Body of pancreas (tissue), 4 donors: Measurements from ENCODE around the gene TTLL5. TPM values are rescaled to one million over a fixed set of nuclear protein-coding genes. Genes with fewer than 3 reads are reported as not detected.

ENCODE experiments used
- ATAC-seq: fragments of 150-250 bp; one replicate; pipeline ENCODE4 v1.9.1; 2016
- DNase-seq, 4 donors: peaks; one replicate each; pipeline ENCODE4 v3.0.0-alpha.2; 2019
- H3K27ac ChIP-seq, 4 donors: fragments of 200-600 bp; sonication (generic); 1 replicate in 3 of 4; 2 replicates in 1 of 4; pipeline versions ENCODE4 v1.5.1 to v1.6.1; 2016 to 2019; ENCODE audit warnings: mild to moderate bottlenecking in 1 of 4, mixed read lengths in 1 of 4, moderate library complexity in 1 of 4
- H3K27me3 ChIP-seq, 2 donors: fragments of 200-600 bp; sonication (generic); one replicate each; pipeline ENCODE4 v1.6.0; 2016; ENCODE audit warnings: mild to moderate bottlenecking in 1 of 2
- H3K36me3 ChIP-seq, 2 donors: fragments of 200-600 bp; sonication (generic); replicated peaks in 1 of 2; 2 replicates each; pipeline ENCODE4 v1.5.1; 2016; ENCODE audit warnings: low read depth in 2 of 2; ENCODE audit not compliant: insufficient read depth in 1 of 2
- H3K4me1 ChIP-seq: fragments of 200-600 bp; sonication (generic); one replicate; pipeline ENCODE4 v1.6.0; 2016
- H3K4me3 ChIP-seq, 2 donors: fragments of 200-600 bp; sonication (generic); 1 replicate in 1 of 2; 2 replicates in 1 of 2; pipeline ENCODE4 v1.5.1; 2016 to 2019
- H3K9me3 ChIP-seq, 3 donors: fragments of 200-600 bp; sonication (generic); 1 replicate in 2 of 3; 2 replicates in 1 of 3; pipeline ENCODE4 v1.5.1; 2016
- POLR2A ChIP-seq, 3 donors: fragments of 450-650 bp; IDR thresholded peaks; one replicate each; pipeline ENCODE4 v1.6.1; 2016; ENCODE audit warnings: antibody characterized with exemption in 3 of 3, mild to moderate bottlenecking in 2 of 3
- WGBS, 2 donors: methylation state at CpG; one replicate each; pipeline ENCODE4 v1.1.5; 2017; 5-methylcytosine and 5-hydroxymethylcytosine counted together
- intact Hi-C: fragments of 100-400 bp; cut with DNase I; formaldehyde crosslinking; loops from one replicate; pipeline ENCODE4 v1.15.1; 2023
- total RNA-seq, 2 donors: library from RNA; depleted of rRNA; stranded (reverse); fragments of >200 nt; gene quantifications; one replicate each; pipeline ENCODE4 v1.1.0, GENCODE V29; 2016
- TF ChIP-seq, protein P1 (sequence below), 7 experiments: fragments of 450-650 bp in 4 of 7; fragments of 200-600 bp in 3 of 7; sonication (generic) in 3 of 7; IDR thresholded peaks; one replicate each; pipeline ENCODE4 v1.5.1; 2016 to 2019; ENCODE audit warnings: antibody characterized with exemption in 7 of 7

Gene TTLL5
- total RNA-seq, 2 donors from 2014 or later: 21.0 to 21.8 TPM

DNA sequence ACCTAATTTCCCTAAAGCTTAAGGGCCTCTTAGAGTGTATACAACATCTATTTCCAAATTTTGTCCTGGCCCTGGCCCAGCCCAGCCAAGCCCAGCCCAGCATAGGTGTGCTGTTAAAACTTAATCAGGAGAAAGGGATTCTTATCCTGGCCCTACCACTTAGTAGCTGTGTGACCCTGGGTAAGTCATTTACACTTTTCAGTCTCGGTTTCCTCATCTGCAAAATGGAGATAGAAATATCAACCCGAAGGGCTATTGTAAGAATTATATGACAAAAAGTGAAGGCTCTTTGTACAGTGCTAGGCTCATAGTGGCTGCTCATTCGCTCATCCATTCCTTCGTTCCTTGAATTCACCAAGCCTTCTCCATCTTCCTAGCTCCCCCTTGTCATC lies 812 bp upstream of the TTLL5 start:
- Histone ChIP-seq H3K27me3 (no peaks in the 10 kb centered on the region), H3K4me1 (peaks cover 23% of the 10 kb centered on the region), H3K36me3 (no peaks in the 10 kb centered on the region), H3K27ac (peak overlapping the region; percentile 57 to 92 (median 81)), H3K4me3 (peak overlapping the region; percentile 37 to 54), H3K9me3 (no peaks in the 10 kb centered on the region)
- intact Hi-C loops: no loop called here
- no peak for DNase-seq
- WGBS, 2 donors: 11 to 15% methylated on average over 4 of the region's 4 CpGs
- TF ChIP-seq, protein P1, sequence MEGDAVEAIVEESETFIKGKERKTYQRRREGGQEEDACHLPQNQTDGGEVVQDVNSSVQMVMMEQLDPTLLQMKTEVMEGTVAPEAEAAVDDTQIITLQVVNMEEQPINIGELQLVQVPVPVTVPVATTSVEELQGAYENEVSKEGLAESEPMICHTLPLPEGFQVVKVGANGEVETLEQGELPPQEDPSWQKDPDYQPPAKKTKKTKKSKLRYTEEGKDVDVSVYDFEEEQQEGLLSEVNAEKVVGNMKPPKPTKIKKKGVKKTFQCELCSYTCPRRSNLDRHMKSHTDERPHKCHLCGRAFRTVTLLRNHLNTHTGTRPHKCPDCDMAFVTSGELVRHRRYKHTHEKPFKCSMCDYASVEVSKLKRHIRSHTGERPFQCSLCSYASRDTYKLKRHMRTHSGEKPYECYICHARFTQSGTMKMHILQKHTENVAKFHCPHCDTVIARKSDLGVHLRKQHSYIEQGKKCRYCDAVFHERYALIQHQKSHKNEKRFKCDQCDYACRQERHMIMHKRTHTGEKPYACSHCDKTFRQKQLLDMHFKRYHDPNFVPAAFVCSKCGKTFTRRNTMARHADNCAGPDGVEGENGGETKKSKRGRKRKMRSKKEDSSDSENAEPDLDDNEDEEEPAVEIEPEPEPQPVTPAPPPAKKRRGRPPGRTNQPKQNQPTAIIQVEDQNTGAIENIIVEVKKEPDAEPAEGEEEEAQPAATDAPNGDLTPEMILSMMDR (IDR thresholded peaks at IDR 0.05): no peak
- no peak for TF ChIP-seq POLR2A (IDR thresholded peaks at IDR 0.05)
- ATAC-seq: no peak

DNA sequence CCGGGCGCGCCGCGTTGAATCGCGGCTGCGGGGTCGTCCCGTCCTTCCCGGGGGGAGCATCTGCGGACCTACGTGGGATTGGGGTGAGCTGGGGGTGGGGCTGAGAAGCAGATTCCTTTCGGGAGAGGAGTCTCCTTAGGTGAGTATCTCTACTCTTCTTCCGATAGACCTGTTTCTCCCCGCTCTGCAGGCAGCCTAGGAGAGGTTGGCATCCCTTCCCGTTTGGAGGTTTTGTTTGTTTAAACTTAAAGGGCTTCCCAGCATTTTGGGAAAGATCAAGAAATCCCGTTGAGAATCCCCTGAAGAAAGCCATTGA lies 411 bp downstream of the TTLL5 start:
- Histone ChIP-seq H3K36me3 (no peaks in the 10 kb centered on the region), H3K4me3 (peak overlapping the region; percentile 83 to 88), H3K27me3 (no peaks in the 10 kb centered on the region), H3K27ac (peak overlapping the region; percentile 74 to 92 (median 82)), H3K9me3 (no peaks in the 10 kb centered on the region), H3K4me1 (peaks cover 23% of the 10 kb centered on the region)
- intact Hi-C loops: no loop called here
- TF ChIP-seq, protein P1 (IDR thresholded peaks at IDR 0.05): no peak
- peak in 1 of 3 donors; percentile 2 for TF ChIP-seq POLR2A (IDR thresholded peaks at IDR 0.05)
- no peak for DNase-seq
- ATAC-seq: peak; percentile 1
- 0% methylated on average over 8 to 18 of the region's 18 CpGs for WGBS, 2 donors

DNA sequence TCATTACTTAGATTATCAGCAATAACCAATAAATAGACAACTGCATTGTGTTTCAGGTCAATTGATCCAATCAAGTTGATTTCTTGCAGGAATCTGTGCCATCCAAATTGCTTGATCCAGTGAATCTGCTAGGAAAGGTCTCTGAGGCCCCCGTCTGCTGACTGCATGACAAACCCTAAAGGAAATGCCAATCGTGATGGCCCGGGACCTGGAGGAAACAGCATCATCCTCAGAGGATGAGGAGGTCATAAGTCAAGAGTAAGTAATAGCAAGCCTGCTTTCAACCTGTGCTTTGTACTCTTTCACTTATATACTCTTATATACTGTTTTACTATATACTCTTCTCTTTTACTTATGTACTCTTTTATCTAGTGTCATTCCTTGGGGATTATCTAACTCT lies 1.9 kb downstream of the TTLL5 start:
- Histone ChIP-seq H3K9me3 (no peaks in the 10 kb centered on the region), H3K27me3 (no peaks in the 10 kb centered on the region), H3K27ac (no peak overlapping the region), H3K4me3 (no peak overlapping the region), H3K4me1 (peaks cover 23% of the 10 kb centered on the region), H3K36me3 (no peaks in the 10 kb centered on the region)
- DNase-seq (no peak), ATAC-seq (no peak)
- TF ChIP-seq POLR2A (IDR thresholded peaks at IDR 0.05): no peak
- TF ChIP-seq, protein P1 (IDR thresholded peaks at IDR 0.05): no peak
- intact Hi-C loops: no loop called here
- WGBS, 2 donors: 64 to 72% methylated on average over 3 of the region's 3 CpGs

DNA sequence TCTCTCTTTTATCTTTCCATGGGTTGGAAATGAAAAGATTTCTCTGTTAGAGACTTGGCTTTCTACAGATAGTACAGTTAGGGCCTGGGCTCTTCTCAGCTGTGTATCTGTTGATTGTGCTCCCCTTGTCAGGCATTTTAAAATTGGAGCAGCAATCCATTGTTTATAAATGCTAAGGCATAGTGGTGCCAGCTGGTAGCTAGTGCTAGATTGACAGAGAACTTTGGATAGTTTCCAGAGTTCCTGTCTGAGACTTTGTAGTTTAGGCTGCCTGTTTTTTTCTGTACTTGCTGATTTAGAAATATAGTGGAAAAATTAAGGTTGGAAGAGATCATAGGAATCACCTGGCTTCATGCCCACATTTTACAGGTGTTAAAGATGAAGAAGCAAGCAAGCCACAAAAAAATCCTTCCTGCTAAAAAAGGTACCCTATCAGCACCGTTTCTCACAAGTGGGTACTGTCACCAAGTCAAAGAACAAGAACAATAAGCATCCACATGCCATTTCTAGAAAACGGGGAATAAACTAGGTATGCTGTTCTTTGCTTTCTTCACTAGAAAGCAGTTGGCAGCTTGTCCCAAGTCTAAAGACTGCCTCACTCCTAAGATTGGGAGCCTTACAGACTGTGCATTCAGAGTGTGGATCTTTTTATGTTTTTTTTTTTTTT lies 6.2 kb downstream of the TTLL5 start:
- Histone ChIP-seq H3K4me1 (peaks cover 3% of the 10 kb centered on the region), H3K27me3 (no peaks in the 10 kb centered on the region), H3K27ac (no peak overlapping the region), H3K36me3 (peaks cover 0 to 2% of the 10 kb centered on the region in 2 donors), H3K9me3 (no peaks in the 10 kb centered on the region), H3K4me3 (no peak overlapping the region)
- WGBS, 2 donors: 84 to 90% methylated on average over 2 of the region's 2 CpGs
- TF ChIP-seq POLR2A (IDR thresholded peaks at IDR 0.05): no peak
- TF ChIP-seq, protein P1 (IDR thresholded peaks at IDR 0.05): no peak
- no peak for DNase-seq
- ATAC-seq: no peak
- intact Hi-C loops: no loop called here

DNA sequence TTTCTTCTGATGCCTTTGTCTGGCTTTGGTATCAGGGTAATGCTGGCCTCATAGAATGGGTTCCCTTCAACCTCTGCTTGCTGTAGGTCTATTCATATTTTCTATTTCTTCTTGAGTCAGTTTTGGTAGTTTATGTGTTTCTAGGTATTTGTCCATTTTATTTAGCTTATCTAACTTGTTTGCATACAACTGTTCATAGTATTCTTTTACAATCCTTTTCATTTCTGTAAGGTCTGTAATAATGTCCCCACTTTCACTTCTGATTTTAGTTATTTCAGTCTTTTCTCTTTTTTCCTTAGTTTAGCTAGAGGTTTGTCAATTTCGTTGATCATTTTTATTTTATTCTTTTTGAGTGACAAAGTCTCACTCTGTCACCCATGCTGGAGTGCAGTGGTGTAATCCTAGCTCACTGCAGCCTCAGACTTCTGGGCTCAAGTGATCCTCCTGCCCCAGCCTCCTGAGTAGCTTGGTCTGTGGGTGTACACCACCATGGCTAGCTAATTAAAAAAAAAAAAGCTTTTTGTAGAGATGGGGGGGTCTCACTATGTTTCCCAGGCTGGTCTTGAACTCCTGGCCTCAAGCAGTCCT lies 11.7 kb downstream of the TTLL5 start:
- DNase-seq (no peak), ATAC-seq (no peak)
- H3K4me3 ChIP-seq: no peak overlapping the region
- TF ChIP-seq, protein P1 (IDR thresholded peaks at IDR 0.05): no peak
- no peak for TF ChIP-seq POLR2A (IDR thresholded peaks at IDR 0.05)
- no peaks in the 10 kb centered on the region for H3K27me3 ChIP-seq
- no peak overlapping the region for H3K27ac ChIP-seq
- H3K4me1 ChIP-seq: no peaks in the 10 kb centered on the region
- H3K9me3 ChIP-seq: no peaks in the 10 kb centered on the region
- 93% methylated on average over 1 of the region's 1 CpG for WGBS, 2 donors
- intact Hi-C loops: no loop called here
- H3K36me3 ChIP-seq: peaks cover 0 to 2% of the 10 kb centered on the region in 2 donors
